Retina (tissue), 1 donor: ENCODE measurements around the gene SEC22A.

Experiments used
- DNase-seq: peaks from one replicate; pipeline ENCODE4 v3.0.0-alpha.2; 2016

Gene SEC22A

GRCh38 chr3:123290107-123290930 lies 88.6 kb downstream of the SEC22A start:
- no peak for DNase-seq

- DNase-seq: no peak
Observed at GRCh38 chr3:123290962-123291361, 89.2 kb downstream of the SEC22A start.

GRCh38 chr3:123291404-123291803 lies 89.7 kb downstream of the SEC22A start:
- no peak for DNase-seq

- no peak for DNase-seq
Observed at GRCh38 chr3:123292321-123293310, 90.9 kb downstream of the SEC22A start.

- no peak for DNase-seq
Observed at GRCh38 chr3:123294296-123294938, 92.7 kb downstream of the SEC22A start.

- DNase-seq: no peak
Observed at GRCh38 chr3:123295171-123295900, 93.6 kb downstream of the SEC22A start.

GRCh38 chr3:123295901-123296250 lies 94.1 kb downstream of the SEC22A start:
- DNase-seq: no peak

GRCh38 chr3:123296261-123296660 lies 94.5 kb downstream of the SEC22A start:
- no peak for DNase-seq

- no peak for DNase-seq
Observed at GRCh38 chr3:123296836-123297626, 95.3 kb downstream of the SEC22A start.

- no peak for DNase-seq
Observed at GRCh38 chr3:123297627-123297899, 95.8 kb downstream of the SEC22A start.

- no peak for DNase-seq
Observed at GRCh38 chr3:123298903-123299302, 97.2 kb downstream of the SEC22A start.

- no peak for DNase-seq
Observed at GRCh38 chr3:123299581-123299980, 97.8 kb downstream of the SEC22A start.

- DNase-seq: no peak
Observed at GRCh38 chr3:123300056-123300455, 98.3 kb downstream of the SEC22A start.

- DNase-seq: no peak
Observed at GRCh38 chr3:123300583-123300982, 98.8 kb downstream of the SEC22A start.

GRCh38 chr3:123301331-123302184 lies 99.8 kb downstream of the SEC22A start:
- DNase-seq: no peak

- no peak for DNase-seq
Observed at GRCh38 chr3:123302961-123303360, 101.2 kb downstream of the SEC22A start.

GRCh38 chr3:123303976-123304560 lies 102.3 kb downstream of the SEC22A start:
- no peak for DNase-seq

- no peak for DNase-seq
Observed at GRCh38 chr3:123305192-123305591, 103.4 kb downstream of the SEC22A start.

- DNase-seq: no peak
Observed at GRCh38 chr3:123307064-123307463, 105.3 kb downstream of the SEC22A start.

- no peak for DNase-seq
Observed at GRCh38 chr3:123310186-123310585, 108.4 kb downstream of the SEC22A start.

GRCh38 chr3:123310741-123311140 lies 109.0 kb downstream of the SEC22A start:
- no peak for DNase-seq
